Natural killer cell treated with Interleukin-12 subunit alpha and Interleukin-12 subunit beta and Interleukin-15 and Interleukin-18, amount 100 ng/mL, for 72 hours (primary cell): ENCODE results near the gene EP400. TPM values are rescaled to one million over a fixed set of nuclear protein-coding genes. Genes with fewer than 3 reads are reported as not detected.
A peak's percentile ranks its signal among the peaks of the same experiment; 100 is the strongest.

Experiments used
- ATAC-seq, 2 donors: fragments of 150-1000 bp; cut with Tn5 transposase in 1 of 2; sonication (Bioruptor Pico), chemical (Tn5 transposase) in 1 of 2; 2 replicates each; pipeline ENCODE4 v1.10.0; 2021
- DNase-seq: peaks from one replicate; pipeline ENCODE4 v3.0.0; 2022; ENCODE audit warnings: low spot score
- H3K27ac Mint-ChIP-seq, 2 donors: 1 replicate in 1 of 2; 2 replicates in 1 of 2; pipeline ENCODE4 v1.8.0; 2022; ENCODE audit warnings: mixed read lengths in 2 of 2, mild to moderate bottlenecking in 1 of 2, moderate library complexity in 1 of 2
- H3K27me3 Mint-ChIP-seq, 2 donors: 1 replicate in 1 of 2; 2 replicates in 1 of 2; pipeline ENCODE4 v1.8.0; 2022; ENCODE audit warnings: mixed read lengths in 2 of 2
- H3K36me3 Mint-ChIP-seq: one replicate; pipeline ENCODE4 v1.8.0; 2022; ENCODE audit warnings: mixed read lengths
- H3K4me1 Mint-ChIP-seq, 2 donors: 1 replicate in 1 of 2; 2 replicates in 1 of 2; pipeline ENCODE4 v1.8.0; 2022; ENCODE audit warnings: low read depth in 2 of 2, mixed read lengths in 2 of 2, mild to moderate bottlenecking in 1 of 2
- H3K4me3 Mint-ChIP-seq: one replicate; pipeline ENCODE4 v1.8.0; 2022; ENCODE audit warnings: mixed read lengths
- H3K9me3 Mint-ChIP-seq: 2 replicates; pipeline ENCODE4 v1.8.0; 2022; ENCODE audit warnings: mixed read lengths
- total RNA-seq, 2 donors: library from RNA; stranded (reverse); gene quantifications; one replicate each; pipeline ENCODE4 v1.2.3, GENCODE V29; 2022

Gene EP400
- total RNA-seq, 2 donors from 2014 or later: 53.5 to 106 TPM

GRCh38 chr12:132012919-132013568, 63.3 kb downstream of the EP400 start:
- no peak for ATAC-seq
- H3K4me1 Mint-ChIP-seq: peaks cover 0 to 5% of the 10 kb centered on the region in 2 donors

GRCh38 chr12:132014092-132014914, 64.6 kb downstream of the EP400 start:
- H3K4me1 Mint-ChIP-seq: peaks cover 0 to 2% of the 10 kb centered on the region in 2 donors
- no peak overlapping the region for H3K4me3 Mint-ChIP-seq
- H3K9me3 Mint-ChIP-seq: no peaks in the 10 kb centered on the region
- ATAC-seq (no peak), DNase-seq (no peak)
- H3K27me3 Mint-ChIP-seq: no peaks in the 10 kb centered on the region
- peaks cover 4% of the 10 kb centered on the region for H3K36me3 Mint-ChIP-seq
- no peak overlapping the region for H3K27ac Mint-ChIP-seq

More at GRCh38 chr12:132012919-132013568, 63.3 kb downstream of the EP400 start:
- no peak for DNase-seq
- no peak overlapping the region for H3K27ac Mint-ChIP-seq
- H3K36me3 Mint-ChIP-seq: peaks cover 4% of the 10 kb centered on the region
- no peak overlapping the region for H3K4me3 Mint-ChIP-seq
- no peaks in the 10 kb centered on the region for H3K9me3 Mint-ChIP-seq
- no peaks in the 10 kb centered on the region for H3K27me3 Mint-ChIP-seq

- H3K27ac Mint-ChIP-seq: no peak overlapping the region
- peaks cover 0 to 2% of the 10 kb centered on the region in 2 donors for H3K4me1 Mint-ChIP-seq
- ATAC-seq (no peak), DNase-seq (no peak)
- no peaks in the 10 kb centered on the region for H3K9me3 Mint-ChIP-seq
- H3K36me3 Mint-ChIP-seq: peaks cover 4% of the 10 kb centered on the region
- no peak overlapping the region for H3K4me3 Mint-ChIP-seq
- no peaks in the 10 kb centered on the region for H3K27me3 Mint-ChIP-seq
Observed at GRCh38 chr12:132014915-132015280, 65.2 kb downstream of the EP400 start.

GRCh38 chr12:132015686-132016430, 66.1 kb downstream of the EP400 start:
- no peaks in the 10 kb centered on the region for H3K9me3 Mint-ChIP-seq
- H3K4me1 Mint-ChIP-seq: peaks cover 0 to 2% of the 10 kb centered on the region in 2 donors
- no peak overlapping the region for H3K4me3 Mint-ChIP-seq
- H3K36me3 Mint-ChIP-seq: peaks cover 10% of the 10 kb centered on the region
- H3K27ac Mint-ChIP-seq: no peak overlapping the region
- no peaks in the 10 kb centered on the region for H3K27me3 Mint-ChIP-seq
- DNase-seq: no peak
- no peak for ATAC-seq

GRCh38 chr12:132018193-132018916, 68.6 kb downstream of the EP400 start:
- H3K9me3 Mint-ChIP-seq: no peaks in the 10 kb centered on the region
- H3K27me3 Mint-ChIP-seq: no peaks in the 10 kb centered on the region
- H3K27ac Mint-ChIP-seq: no peak overlapping the region
- ATAC-seq (no peak), DNase-seq (no peak)
- peaks cover 0 to 2% of the 10 kb centered on the region in 2 donors for H3K4me1 Mint-ChIP-seq
- peaks cover 10% of the 10 kb centered on the region for H3K36me3 Mint-ChIP-seq
- H3K4me3 Mint-ChIP-seq: no peak overlapping the region

- DNase-seq (no peak), ATAC-seq (peak in 1 of 2 donors; percentile 11)
- H3K36me3 Mint-ChIP-seq: peaks cover 12% of the 10 kb centered on the region
- no peak overlapping the region for H3K4me3 Mint-ChIP-seq
- H3K4me1 Mint-ChIP-seq: no peaks in the 10 kb centered on the region
- no peak overlapping the region for H3K27ac Mint-ChIP-seq
- no peaks in the 10 kb centered on the region for H3K27me3 Mint-ChIP-seq
- no peaks in the 10 kb centered on the region for H3K9me3 Mint-ChIP-seq
Observed at GRCh38 chr12:132019891-132020290, 70.1 kb downstream of the EP400 start.

- Mint-ChIP-seq H3K27ac (no peak overlapping the region), H3K27me3 (no peaks in the 10 kb centered on the region), H3K9me3 (no peaks in the 10 kb centered on the region), H3K4me1 (no peaks in the 10 kb centered on the region), H3K36me3 (peaks cover 16% of the 10 kb centered on the region), H3K4me3 (no peak overlapping the region)
- no peak for ATAC-seq
- no peak for DNase-seq
Observed at GRCh38 chr12:132020292-132020691, 70.5 kb downstream of the EP400 start.

GRCh38 chr12:132021031-132021871, 71.5 kb downstream of the EP400 start:
- Mint-ChIP-seq H3K4me1 (no peaks in the 10 kb centered on the region), H3K27me3 (no peaks in the 10 kb centered on the region), H3K27ac (no peak overlapping the region), H3K4me3 (no peak overlapping the region), H3K36me3 (peaks cover 17% of the 10 kb centered on the region), H3K9me3 (no peaks in the 10 kb centered on the region)
- DNase-seq (no peak), ATAC-seq (peak in 1 of 2 donors; percentile 41)

GRCh38 chr12:132021965-132022364, 72.2 kb downstream of the EP400 start:
- H3K27ac Mint-ChIP-seq: no peak overlapping the region
- peaks cover 17% of the 10 kb centered on the region for H3K36me3 Mint-ChIP-seq
- no peak overlapping the region for H3K4me3 Mint-ChIP-seq
- DNase-seq: no peak
- H3K9me3 Mint-ChIP-seq: no peaks in the 10 kb centered on the region
- no peaks in the 10 kb centered on the region for H3K4me1 Mint-ChIP-seq
- no peaks in the 10 kb centered on the region for H3K27me3 Mint-ChIP-seq
- ATAC-seq: no peak

GRCh38 chr12:132023658-132024057, 73.9 kb downstream of the EP400 start:
- H3K4me1 Mint-ChIP-seq: no peaks in the 10 kb centered on the region
- no peak overlapping the region for H3K4me3 Mint-ChIP-seq
- no peak for ATAC-seq
- H3K27me3 Mint-ChIP-seq: no peaks in the 10 kb centered on the region
- H3K9me3 Mint-ChIP-seq: no peaks in the 10 kb centered on the region
- H3K27ac Mint-ChIP-seq: no peak overlapping the region
- DNase-seq: no peak
- H3K36me3 Mint-ChIP-seq: peaks cover 14% of the 10 kb centered on the region

GRCh38 chr12:132024758-132025157, 75.0 kb downstream of the EP400 start:
- no peaks in the 10 kb centered on the region for H3K27me3 Mint-ChIP-seq
- H3K9me3 Mint-ChIP-seq: no peaks in the 10 kb centered on the region
- no peak for ATAC-seq
- H3K36me3 Mint-ChIP-seq: peaks cover 18% of the 10 kb centered on the region
- no peak for DNase-seq
- H3K4me3 Mint-ChIP-seq: no peak overlapping the region
- no peak overlapping the region for H3K27ac Mint-ChIP-seq
- H3K4me1 Mint-ChIP-seq: no peaks in the 10 kb centered on the region

GRCh38 chr12:132025526-132025925, 75.8 kb downstream of the EP400 start:
- no peak for ATAC-seq
- Mint-ChIP-seq H3K9me3 (no peaks in the 10 kb centered on the region), H3K36me3 (peaks cover 13% of the 10 kb centered on the region), H3K4me3 (no peak overlapping the region), H3K27me3 (no peaks in the 10 kb centered on the region), H3K4me1 (no peaks in the 10 kb centered on the region), H3K27ac (peak overlapping the region in 1 of 2 donors; percentile 31)
- no peak for DNase-seq
